ENCODE data around the gene ANXA3.
"Not testable (repeated sequence)": the region's sequence is repeated elsewhere in the genome, so short reads cannot be mapped to it uniquely, and the experiment has no call there.

ANXA3 gene

DNA sequence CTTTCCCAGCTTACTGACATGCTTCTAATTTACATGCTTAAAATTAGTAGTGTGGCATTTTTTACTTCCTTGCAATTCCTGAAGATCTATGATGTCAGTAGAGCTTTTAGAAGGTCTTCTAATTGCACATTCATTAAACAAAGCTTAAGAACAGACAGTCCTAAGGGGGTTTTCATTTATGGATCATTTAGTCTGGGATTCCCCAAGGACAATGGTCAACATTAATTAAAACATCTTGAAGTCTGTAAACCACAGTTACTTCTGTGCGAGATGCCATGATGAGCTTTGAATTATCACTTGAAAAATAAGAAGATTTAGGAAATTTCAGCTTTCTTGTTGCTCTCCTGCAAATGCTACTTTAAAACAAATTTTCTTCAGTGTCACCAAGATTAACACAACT lies 20.2 kb downstream of the ANXA3 start:
- DNase-seq (ENCODE audit: low read depth in 2 of 2) = no peak

DNA sequence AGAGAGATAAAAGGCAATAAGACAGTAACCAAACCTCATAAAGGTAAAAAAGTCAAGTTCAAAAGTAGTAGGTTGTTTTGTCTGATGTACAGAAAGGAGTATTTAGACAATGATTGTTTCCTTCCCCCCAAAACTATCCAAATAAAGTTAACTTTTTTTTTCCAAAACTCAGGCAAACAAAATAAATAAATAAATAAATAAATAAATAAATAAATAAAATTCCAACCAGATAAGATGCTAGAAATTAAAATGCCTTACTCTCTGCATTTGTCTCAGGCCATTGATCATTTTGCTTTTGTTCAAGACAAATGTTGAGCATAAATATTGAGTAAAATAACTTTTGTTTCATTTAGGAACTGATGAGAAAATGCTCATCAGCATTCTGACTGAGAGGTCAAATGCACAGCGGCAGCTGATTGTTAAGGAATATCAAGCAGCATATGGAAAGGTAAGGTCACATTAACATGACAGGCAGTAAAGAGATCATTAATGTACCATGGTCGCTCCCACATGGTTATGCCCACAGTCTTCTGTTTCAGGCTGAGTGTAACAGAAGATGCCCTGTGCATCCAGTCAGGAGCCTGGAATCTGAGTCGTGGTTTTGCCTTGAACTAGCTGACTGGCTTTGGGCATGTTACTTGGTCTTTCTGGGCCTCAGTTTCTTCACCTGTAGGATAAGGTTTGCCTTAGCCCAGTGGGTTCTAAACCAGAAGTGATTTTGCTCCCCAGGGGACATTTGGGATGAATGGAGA lies 27.3 kb downstream of the ANXA3 start:
- DNase-seq (ENCODE audit: low read depth in 2 of 2) = no peak

DNA sequence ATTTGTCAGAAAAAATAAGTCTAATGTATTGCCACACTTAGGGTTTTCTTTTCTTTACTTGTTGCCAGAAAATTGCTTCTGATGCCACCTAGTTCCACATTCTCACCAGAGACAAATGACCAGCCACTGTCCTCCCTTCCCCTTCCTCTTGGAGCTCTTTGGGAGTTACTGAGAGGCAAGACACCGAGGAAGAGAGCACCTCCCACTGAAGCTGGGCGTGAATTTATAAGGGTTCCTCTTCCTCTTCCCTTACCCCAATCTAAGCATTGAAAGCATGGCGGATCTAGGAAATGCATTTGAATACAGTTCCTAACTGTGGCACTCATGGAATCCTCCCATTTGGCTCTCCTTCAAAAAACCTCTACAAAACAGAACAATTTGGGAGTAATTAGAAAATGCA lies 30.0 kb downstream of the ANXA3 start:
- DNase-seq (ENCODE audit: low read depth in 2 of 2) = no peak

DNA sequence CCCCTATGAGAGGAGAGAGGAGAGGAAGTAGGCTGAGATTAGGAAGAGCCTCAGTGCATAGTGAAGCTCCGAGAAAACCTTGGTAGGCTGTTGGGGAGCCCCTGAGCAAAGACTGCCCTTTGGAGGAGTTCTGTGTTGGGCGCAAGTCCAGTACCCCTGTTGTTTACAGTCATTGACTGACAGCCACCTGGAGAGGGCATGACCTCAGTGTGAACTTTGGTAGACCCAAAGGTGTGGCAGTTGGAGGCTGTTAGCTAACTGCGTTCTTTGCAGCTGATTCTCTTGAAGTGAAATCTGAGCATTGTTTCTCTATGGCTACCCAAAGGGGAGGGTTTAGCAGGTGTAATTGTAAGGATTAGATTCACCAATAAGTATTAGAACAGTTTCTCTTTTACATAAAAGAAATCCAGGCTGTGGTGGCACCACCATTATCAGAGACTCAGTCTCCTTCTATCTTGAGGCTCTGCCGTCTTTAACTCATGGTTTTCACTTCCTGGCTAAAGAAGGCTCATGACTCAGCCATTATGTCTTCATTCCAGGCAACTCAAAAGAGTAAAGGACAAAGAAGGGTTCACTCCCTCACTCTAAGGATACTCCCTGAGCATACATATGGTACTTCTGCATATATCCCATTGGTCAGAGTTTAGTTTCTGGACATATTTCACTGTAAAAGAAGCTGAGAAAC lies 33.4 kb downstream of the ANXA3 start:
- DNase-seq (ENCODE audit: low read depth in 2 of 2) = no peak

DNA sequence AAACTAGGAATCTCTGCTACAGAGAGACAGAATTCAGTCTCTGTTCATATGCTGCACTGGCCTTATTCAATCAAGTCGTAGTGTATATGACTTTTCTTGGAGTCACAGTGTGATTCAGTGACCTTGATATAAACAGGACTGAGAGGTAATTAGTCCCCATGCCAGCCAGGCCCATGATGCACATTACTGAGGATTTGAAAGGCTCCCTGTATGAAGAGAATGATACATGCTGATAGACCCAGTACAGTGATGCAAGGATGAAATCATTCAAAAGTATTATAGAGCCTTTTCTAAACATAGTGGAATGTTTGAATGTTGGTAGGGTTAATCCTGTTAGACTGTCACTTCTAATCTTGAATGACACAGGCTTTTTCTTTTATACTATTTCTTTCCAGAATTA lies 34.1 kb downstream of the ANXA3 start:
- no peak for DNase-seq (ENCODE audit: low read depth in 2 of 2)

DNA sequence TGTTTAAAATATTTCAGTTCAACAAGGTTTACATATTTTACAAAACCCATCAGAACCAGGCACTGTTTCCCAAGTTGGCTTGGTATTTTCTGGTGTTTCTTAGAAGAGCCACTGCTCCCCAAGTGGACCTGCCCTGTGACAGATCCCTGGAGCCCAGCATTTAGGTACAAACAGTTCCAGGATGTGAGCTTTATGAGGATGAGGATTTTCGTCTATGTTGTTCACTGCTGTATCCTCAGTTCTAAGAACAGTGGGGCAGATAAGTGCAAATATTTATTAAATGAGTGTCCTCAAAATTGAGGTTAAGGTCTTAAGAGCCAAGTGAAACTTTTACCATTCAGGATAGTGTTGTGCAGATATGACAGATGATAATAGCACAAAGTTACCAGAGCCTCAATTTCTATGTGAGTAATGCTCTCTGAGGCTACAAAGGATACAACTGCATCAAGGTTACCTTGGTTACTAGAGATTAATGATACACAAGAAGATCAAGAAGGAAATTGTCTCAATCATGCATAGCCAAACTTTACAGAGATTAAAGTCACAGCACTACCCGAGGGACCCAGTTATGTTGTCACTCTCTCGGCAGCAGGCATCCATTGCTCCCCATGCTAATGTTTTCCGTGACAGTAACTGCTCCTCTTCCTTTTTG lies 37.5 kb downstream of the ANXA3 start:
- DNase-seq (ENCODE audit: low read depth in 2 of 2) = no peak

DNA sequence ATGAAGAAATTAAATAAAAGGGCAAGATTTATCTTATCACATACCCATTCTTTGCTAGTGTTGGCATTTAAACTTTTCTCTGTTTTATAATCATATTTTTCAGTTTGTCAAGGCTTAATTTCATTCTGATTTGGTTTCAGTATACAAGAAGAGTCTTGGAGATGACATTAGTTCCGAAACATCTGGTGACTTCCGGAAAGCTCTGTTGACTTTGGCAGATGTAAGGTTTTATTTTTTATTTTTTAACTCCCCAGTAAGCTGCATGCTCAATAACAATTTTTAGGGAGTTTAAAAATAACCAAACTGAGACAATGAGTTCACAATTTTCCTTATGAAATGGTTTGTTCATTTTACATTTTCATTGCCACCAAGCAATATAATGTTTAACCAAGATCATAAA lies 39.8 kb downstream of the ANXA3 start:
- DNase-seq (ENCODE audit: low read depth in 2 of 2) = no peak

DNA sequence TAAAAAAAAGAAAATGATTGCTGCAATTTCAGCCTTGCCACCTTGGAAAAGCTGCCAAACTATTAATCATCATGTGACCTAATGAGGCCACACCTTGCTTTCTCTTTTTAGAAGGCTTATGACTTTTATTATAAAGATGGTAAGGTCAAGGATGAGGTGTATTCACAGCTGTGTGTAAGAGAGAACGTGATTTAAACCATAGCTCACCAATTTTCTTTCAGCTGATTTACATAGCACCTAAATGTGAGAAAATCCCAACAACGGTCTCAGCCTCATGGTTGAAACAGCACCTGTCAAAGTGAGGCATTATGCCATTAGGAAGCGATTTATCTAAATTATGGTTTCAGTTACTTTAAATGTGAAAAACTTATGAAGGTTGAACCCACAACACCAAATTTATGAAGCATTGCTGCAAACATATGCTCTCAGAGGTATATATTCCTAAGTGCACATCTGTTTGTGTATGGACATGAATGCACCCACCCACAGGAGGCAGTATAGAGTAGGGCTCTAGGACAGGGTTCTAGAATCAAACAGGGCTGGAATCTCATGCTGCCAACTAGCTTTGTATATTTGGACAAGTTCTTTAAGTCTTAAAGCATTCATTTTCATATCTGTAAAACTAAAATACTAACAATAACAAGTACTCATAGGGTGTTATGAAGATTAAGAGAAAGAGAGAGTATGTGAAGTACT lies 40.7 kb downstream of the ANXA3 start:
- no peak for DNase-seq (ENCODE audit: low read depth in 2 of 2)

DNA sequence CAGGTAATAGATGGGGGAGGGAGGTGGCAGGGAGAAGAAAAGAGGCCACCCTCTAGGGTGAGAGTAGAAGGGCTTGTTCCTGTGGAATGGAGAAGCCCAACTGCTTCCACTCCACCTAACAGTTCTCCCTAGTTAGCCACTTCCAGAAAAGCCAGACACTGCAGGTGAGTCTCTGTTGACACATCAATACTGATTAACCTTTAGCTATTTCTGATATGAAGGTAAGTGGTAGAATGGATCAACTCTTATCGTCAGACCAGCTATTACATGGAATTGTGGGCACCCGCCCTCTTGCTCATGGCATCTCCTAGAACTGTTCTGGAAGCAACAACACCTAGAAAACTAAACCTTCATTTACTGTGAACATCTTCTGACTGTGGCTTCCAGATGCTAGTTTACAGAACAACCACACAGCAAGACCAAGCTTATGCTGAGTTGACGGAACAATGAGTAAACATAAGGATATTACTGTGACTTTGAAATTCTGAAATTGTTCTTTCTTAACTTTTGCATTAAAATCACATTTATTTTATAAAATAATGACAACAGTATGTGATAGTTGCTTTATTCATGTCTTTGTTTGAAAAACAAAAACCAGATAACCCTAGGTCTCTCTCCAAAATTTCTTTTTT lies 44.7 kb downstream of the ANXA3 start:
- no peak for DNase-seq (ENCODE audit: low read depth in 2 of 2)

DNA sequence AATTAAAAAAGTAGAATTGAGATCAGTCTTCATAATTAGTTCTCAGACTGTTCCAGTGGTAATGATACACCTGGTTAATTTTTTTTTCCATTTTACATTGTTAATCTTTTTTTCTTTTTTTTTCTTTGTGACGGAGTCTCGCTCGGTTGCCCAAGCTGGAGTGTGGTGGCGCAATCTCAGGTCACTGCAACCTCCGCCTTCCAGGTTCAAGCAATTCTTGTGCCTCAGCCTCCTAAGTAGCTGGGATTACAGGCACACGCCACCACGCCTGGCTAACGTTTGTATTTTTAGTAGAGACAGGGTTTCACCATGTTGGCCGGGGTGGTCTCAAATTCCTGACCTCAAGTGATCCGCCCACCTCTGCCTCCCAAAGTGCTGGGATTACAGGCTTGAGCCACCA lies 46.9 kb downstream of the ANXA3 start:
- DNase-seq (ENCODE audit: low read depth in 2 of 2) = not testable (repeated sequence)

DNA sequence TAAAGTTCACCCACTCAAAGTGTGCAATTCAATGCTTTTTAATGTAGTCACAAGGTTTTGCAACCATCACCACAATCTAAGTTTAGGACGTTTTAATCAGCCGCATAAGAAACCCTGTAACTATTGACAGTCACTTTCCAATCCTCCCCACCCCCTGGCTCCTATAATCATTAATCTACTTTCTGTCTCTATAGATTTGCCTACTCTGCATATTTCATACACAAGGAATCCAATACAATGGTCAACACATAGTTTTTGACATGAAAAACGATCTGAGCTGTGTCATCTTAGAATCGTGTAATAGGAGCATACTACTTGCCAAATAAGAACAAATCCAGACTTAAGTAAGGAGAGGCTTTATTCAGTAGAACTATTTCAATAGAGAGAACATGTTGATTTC lies 47.6 kb downstream of the ANXA3 start:
- DNase-seq (ENCODE audit: low read depth in 2 of 2) = no peak

DNA sequence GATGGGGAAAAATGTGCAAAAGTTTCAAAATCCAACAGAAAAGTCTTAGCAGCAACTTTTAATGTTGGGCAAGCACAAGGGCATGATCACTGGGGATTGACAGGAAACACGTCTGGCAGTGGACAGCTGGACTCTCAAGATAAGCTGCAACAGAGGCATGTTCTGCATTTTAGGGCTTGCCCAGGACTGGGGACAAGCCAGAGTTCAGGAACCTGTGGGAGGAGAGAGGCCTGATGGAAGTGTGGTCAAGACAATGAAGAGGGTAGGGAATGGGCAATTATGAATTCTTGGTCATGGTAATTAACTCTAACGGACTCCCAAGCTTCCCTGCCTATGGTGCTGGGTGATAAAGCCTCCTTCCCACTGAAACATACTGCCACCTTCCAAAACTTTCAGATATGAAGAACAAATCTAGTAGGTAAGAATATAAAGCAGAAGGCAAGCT lies 48.4 kb downstream of the ANXA3 start:
- no peak for DNase-seq (ENCODE audit: low read depth in 2 of 2)

DNA sequence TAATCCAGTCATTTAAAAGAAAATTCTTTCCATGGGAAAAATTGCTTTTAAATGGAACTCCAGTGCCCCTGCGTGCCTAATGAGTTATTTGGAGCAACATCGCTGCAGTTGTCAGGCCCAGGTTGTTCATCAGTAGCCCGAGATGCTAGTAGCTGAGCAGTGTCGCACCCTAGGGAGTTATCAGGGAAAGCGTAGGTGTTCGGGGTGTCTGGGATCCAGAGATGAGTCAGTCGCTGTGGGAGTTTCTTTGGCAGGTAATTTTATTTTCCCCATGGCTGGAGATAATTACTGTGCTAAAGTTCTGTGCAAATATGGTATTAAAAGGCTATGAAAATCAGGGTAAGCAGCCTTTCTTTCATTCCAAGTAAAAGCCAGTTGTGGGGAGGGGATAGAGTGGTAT lies 49.4 kb downstream of the ANXA3 start:
- no peak for DNase-seq (ENCODE audit: low read depth in 2 of 2)

DNA sequence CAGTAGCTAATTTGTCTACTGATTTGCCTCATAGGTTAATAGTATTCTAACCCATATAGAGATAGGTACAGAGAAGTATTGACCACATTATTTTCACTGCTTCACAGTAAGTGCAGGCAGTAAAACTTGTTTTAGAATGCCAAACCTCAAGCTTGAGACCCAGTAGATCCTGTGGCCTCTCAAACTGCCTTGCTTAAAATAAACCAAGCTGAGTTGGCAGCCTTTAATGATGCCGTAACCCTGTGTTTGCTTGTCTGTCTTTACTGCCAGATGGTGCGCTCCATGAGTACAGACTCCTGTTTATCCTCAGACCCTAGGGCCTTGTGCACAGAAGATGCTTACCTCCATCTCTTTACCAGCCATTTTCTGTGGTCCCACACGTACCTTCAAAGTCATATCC lies 50.8 kb downstream of the ANXA3 start:
- no peak for DNase-seq (ENCODE audit: low read depth in 2 of 2)

DNA sequence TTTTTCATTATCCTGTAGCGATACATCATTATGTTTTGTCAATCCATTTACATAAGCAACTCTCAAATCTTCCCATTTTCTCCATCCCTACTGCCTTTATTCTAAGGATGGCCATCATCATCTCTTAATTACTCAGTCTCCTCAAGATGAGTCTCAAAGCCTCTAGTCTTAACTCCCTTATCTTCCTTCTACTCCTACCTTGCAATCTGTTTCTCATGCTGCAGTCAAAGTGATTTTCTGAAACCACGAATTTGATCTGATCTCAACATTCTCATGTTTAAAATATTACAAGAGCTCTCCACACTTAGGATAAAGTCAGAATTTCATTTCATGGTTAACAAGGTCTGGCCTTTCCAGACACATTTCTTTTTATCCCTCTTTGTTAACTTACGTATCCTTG lies 51.8 kb downstream of the ANXA3 start:
- DNase-seq (ENCODE audit: low read depth in 2 of 2) = no peak

DNA sequence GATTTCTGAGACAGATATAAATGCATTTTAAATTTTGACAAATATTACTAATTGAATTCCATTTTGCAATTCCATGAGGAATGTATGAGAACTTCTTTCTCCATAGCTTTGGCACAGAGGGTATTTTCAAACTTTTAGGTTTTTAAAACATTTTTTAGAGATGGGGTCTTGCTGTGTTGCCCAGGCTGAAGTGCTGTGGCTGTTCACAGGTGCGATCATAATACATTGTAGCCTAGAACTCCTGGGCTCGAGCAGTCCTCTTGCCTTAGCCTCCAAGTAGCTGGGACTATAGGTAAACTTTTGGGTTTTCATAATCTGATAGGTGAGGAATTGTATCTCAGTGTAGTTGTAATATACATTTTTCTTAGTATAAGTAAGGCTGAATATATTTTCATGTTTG lies 53.4 kb downstream of the ANXA3 start:
- DNase-seq (ENCODE audit: low read depth in 2 of 2) = no peak

DNA sequence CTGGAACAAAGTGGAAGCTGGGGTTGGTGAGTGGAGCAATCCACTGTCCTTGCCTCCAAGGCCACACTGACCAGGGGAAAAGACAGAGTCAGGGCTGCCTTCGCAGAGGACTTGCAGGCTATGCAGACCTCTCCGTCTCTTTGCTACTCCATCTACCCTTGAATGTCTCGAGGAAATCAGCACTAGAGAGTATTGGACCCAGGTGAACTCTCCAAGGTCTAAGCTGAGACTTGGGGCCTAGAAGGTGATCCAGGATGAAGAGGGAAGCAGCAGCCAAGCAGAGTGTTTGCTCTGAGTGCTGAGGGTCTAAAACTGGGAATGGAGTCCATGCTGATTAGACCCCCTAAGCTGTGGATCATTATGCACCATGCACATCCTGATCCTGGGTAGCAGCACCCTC lies 54.5 kb downstream of the ANXA3 start:
- no peak for DNase-seq (ENCODE audit: low read depth in 2 of 2)

DNA sequence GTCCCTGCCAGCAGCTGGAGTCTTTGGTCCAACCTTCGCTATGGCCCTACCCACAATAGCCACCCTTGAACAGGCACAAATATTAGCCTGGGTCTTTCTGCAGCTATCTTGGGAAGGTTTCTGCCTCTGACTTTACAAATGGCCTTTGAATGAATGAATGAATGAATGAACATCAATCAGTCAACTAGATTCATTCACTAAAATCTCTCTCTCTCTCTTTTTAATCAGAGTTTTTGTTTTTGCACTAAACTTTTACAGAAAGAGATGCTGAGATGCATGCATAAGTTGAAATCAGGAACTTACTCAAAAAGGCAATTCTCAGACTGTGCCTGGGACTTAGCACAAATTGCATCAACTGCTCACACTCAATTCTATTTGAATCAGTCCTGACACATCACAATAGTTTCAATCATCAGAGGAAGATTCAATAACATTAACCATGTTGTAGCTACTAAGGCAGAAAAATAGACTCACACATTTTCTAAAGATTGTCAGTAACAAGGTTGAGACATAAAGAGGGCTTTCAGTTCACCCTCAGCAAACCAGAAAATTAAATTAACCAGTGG lies 55.0 kb downstream of the ANXA3 start:
- no peak for DNase-seq (ENCODE audit: low read depth in 2 of 2)

DNA sequence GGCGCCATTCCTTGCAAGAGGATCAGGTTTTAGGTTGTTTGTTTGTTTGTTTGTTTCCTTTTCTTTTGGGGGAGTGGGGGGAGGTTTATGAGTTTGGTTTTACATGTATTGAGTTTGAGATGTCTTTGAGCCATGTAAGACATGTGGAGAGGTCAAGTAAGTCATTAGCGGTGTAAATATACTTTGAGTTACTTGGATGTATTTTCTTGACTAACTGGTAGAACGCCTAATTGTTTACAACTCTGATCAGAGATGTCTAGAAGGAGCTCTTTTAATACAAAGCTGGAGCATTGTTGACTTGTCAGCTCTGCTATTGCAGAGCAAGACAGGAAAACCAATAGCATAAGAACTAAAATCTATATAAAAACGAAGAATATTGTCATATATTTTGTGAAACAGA lies 57.1 kb downstream of the ANXA3 start:
- DNase-seq (ENCODE audit: low read depth in 2 of 2) = no peak

DNA sequence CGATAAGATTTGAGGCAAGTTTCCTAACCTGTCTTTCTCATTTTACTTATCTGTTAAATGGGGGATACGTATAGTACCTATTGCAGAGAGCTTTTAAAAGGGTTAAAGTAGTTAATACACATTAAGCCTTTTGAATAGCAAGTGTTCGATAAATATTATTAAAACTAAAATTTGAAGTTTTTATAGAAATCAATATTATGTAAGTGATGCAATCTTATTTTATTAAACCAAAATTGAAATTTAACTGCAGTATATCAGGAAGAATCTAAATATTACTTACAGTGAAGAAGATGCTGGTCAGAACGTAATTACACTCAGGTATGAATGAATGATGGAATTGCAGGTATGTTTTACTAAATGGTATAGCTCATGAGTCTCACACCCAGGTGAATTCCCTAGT lies 58.0 kb downstream of the ANXA3 start:
- DNase-seq (ENCODE audit: low read depth in 2 of 2) = no peak

DNA sequence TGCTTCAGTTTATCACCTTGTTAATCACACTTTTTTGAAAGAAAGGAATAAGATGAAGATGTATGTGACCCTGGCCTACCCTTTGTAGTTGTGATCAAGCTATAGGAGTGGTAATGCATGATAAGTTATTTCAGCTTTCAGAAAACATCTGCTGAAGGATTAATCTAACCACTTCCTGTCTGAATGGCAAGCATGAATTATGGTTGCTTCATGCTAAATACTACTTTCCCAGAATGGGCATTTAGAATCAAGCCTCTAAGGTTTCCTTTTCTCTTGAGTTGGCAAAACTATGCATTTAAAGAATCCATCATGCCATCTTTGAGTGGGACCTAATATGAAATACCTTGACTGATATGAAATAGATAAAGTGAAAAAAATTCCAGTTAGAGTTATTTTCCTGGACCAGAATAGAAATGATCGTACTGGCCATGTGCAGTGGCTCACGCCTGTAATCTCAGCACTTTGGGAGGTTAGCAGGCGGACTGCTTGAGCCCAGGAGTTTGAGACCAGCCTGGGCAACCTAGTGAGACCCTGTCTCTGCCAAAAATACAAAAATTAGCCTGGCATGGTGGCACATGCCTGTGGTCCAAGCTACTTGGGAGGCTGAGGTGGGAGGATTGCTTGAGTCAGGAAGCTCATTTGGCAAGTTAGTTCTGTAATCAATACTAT lies 59.1 kb downstream of the ANXA3 start:
- DNase-seq (ENCODE audit: low read depth in 2 of 2) = no peak
